Activated CD8-positive, alpha-beta T cell treated with anti-CD3 and anti-CD28 coated beads for 36 hours (primary cell): ENCODE data around the gene CHAMP1. TPM values are rescaled to one million over a fixed set of nuclear protein-coding genes. Genes with fewer than 3 reads are reported as not detected.
"Not testable (repeated sequence)": the region's sequence is repeated elsewhere in the genome, so short reads cannot be mapped to it uniquely, and the experiment has no call there.

ENCODE experiments used
- ATAC-seq: fragments of 200-7000 bp; cut with Tn5 transposase; one replicate; pipeline ENCODE4 v1.10.0; 2021; ENCODE audit warnings: mild to moderate bottlenecking, moderate library complexity
- CTCF ChIA-PET: fragments of 350-600 bp; sonication (Branson Sonifier 250); formaldehyde crosslinking; loops from one replicate; lab custom pipeline; 2021; ENCODE audit warnings: antibody characterized with exemption; lab: Charles Lee
- POLR2A ChIA-PET: fragments of 350-600 bp; sonication (Branson Sonifier 250); formaldehyde crosslinking; loops from one replicate; lab custom pipeline; 2021; ENCODE audit warnings: antibody characterized with exemption; lab: Charles Lee
- DNase-seq: peaks from one replicate; pipeline ENCODE4 v3.0.0-alpha.2; 2020
- H3K27ac Mint-ChIP-seq: one replicate; pipeline ENCODE4 v1.8.0; 2021; ENCODE audit warnings: mild to moderate bottlenecking, mixed read lengths
- H3K27me3 Mint-ChIP-seq: one replicate; pipeline ENCODE4 v1.8.0; 2021; ENCODE audit warnings: mixed read lengths
- H3K36me3 Mint-ChIP-seq: one replicate; pipeline ENCODE4 v1.8.0; 2021; ENCODE audit warnings: low read depth, mixed read lengths
- H3K4me1 Mint-ChIP-seq: one replicate; pipeline ENCODE4 v1.8.0; 2021; ENCODE audit warnings: low read depth, mixed read lengths
- H3K4me3 Mint-ChIP-seq: one replicate; pipeline ENCODE4 v1.8.0; 2021; ENCODE audit warnings: mild to moderate bottlenecking, moderate library complexity, mixed read lengths
- H3K9me3 Mint-ChIP-seq: one replicate; pipeline ENCODE4 v1.8.0; 2021; ENCODE audit warnings: mixed read lengths
- CTCF ChIP-seq: fragments of 200-600 bp; IDR thresholded peaks from one replicate; pipeline ENCODE4 v1.8.0; 2022; ENCODE audit warnings: antibody characterized with exemption, mild to moderate bottlenecking
- intact Hi-C: fragments of 100-400 bp; cut with micrococcal nuclease; formaldehyde crosslinking; loops from one replicate; pipeline ENCODE4 v1.10.0; 2022
- total RNA-seq, 2 experiments: library from RNA; stranded (reverse); gene quantifications; one replicate each; pipeline ENCODE4 v1.2.3, GENCODE V29; 2021

Gene CHAMP1
- total RNA-seq, 2 experiments from 2014 or later, result 33.9 to 34.7 TPM

GRCh38 chr13:114338959-114339358 lies 24.7 kb downstream of the CHAMP1 start:
- Mint-ChIP-seq H3K4me3 (no peak overlapping the region), H3K27ac (no peak overlapping the region), H3K27me3 (no peaks in the 10 kb centered on the region), H3K9me3 (no peaks in the 10 kb centered on the region), H3K36me3 (no peaks in the 10 kb centered on the region), H3K4me1 (peaks cover 19% of the 10 kb centered on the region)
- CTCF ChIA-PET, result interaction anchor here (1.0 to 1.3 kb wide), 5 partner anchors 11 to 91 kb away, joined by 3 to 5 read pairs (median 3); no protein-coding TSS in a partner anchor
- POLR2A ChIA-PET, result interaction anchor here (0.8 kb wide), 1 partner anchor 58 kb away, joined by 3 read pairs; the partner anchor contains the start of gene UPF3A
- no peak for TF ChIP-seq CTCF
- intact Hi-C loops, result no loop called here
- ATAC-seq, result no peak
- no peak for DNase-seq

DNA sequence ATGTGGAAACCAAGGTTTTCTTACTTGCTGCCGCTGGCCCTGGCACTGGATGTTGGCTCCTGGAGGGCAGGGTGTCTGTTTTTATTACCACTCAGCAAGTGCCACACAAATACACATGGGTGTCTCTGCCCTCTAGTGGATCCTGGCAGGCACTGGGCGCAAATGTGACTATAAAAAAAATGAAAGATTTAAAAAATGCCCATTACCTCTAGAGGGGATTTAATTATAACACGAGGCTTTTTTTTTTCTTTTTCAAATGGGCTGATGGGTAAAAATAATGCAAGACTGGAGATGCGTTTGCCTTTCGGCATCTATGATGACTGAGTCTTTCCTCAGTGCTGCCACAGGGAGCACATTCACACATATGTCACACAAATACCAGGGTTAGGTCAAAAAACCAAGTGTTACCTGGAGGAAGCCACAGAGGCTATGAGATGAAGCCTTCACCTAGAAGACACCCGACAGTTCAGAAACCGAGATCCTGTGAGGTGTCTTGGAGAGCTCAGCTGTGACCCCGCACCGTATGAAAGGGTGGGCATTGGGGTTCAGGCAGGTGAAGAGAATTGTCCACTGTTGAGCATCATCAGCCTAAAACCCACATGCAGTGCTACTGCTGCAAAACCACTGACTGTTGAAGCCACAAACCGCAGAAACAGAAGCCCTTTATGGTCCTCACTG lies 25.7 kb downstream of the CHAMP1 start:
- H3K9me3 Mint-ChIP-seq, result no peaks in the 10 kb centered on the region
- H3K4me3 Mint-ChIP-seq, result peak overlapping the region; percentile 46
- no peaks in the 10 kb centered on the region for H3K36me3 Mint-ChIP-seq
- no peaks in the 10 kb centered on the region for H3K27me3 Mint-ChIP-seq
- peak; percentile 81 for TF ChIP-seq CTCF
- ChIA-PET CTCF (interaction anchor here (0.7 to 1.6 kb wide), 8 partner anchors 12 to 92 kb away, joined by 3 to 6 read pairs (median 3); no protein-coding TSS in a partner anchor), POLR2A (interaction anchor here (0.8 to 2.1 kb wide), 2 partner anchors 15 to 59 kb away, joined by 3 to 8 read pairs; partner anchors contain the start of gene UPF3A)
- peak overlapping the region; percentile 57 for H3K27ac Mint-ChIP-seq
- DNase-seq, result peak; percentile 70
- ATAC-seq, result peak; percentile 90
- H3K4me1 Mint-ChIP-seq, result peaks cover 14% of the 10 kb centered on the region
- intact Hi-C loops, result no loop called here

DNA sequence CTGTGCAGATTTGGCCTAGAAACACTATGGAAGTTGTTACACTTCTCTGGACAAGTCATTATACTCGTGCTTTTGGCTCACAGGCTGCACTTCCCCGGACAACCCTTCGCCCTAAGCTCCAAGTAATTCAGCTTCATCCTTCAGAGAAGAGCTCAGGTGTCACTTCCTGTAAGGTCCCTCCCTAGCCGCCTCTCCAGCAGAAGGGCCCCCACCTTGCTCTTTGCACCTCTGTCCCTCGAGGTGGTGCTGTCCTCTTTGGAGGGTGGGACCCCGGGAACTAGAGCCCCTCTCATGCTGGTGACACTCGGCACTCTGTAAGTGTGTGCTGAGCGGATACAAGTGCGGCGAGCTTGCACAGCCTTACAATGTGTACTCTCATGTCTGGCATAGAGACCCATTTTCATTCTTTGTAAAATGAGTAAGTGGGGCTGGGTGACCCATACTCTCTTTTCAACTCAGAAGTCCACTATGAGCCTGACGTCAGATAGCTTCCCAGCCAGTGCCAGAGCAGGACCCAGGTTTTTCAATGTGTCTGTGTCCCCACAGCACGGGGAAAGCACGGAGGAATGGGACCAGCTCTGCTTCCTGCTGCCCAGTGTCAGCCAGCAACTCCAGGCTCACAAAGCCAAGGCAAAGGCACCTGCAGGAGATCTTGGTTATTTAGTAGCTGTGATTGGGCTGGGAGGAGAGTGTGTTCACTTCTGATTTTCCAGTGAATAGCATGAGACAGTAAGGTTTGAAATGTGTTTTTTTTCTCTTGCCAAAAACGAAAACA lies 26.9 kb downstream of the CHAMP1 start:
- no peak overlapping the region for H3K4me3 Mint-ChIP-seq
- POLR2A ChIA-PET, result interaction anchor here (2.1 kb wide), 1 partner anchor 16 kb away, joined by 8 read pairs; no protein-coding TSS in a partner anchor
- H3K9me3 Mint-ChIP-seq, result no peaks in the 10 kb centered on the region
- intact Hi-C loops, result no loop called here
- H3K27ac Mint-ChIP-seq, result no peak overlapping the region
- ATAC-seq (no peak), DNase-seq (no peak)
- peaks cover 1% of the 10 kb centered on the region for H3K27me3 Mint-ChIP-seq
- H3K36me3 Mint-ChIP-seq, result no peaks in the 10 kb centered on the region
- no peak for TF ChIP-seq CTCF
- CTCF ChIA-PET, result interaction anchor here (0.8 to 1.6 kb wide), 6 partner anchors 9 to 87 kb away, joined by 3 to 10 read pairs (median 4); no protein-coding TSS in a partner anchor
- H3K4me1 Mint-ChIP-seq, result peaks cover 14% of the 10 kb centered on the region

DNA sequence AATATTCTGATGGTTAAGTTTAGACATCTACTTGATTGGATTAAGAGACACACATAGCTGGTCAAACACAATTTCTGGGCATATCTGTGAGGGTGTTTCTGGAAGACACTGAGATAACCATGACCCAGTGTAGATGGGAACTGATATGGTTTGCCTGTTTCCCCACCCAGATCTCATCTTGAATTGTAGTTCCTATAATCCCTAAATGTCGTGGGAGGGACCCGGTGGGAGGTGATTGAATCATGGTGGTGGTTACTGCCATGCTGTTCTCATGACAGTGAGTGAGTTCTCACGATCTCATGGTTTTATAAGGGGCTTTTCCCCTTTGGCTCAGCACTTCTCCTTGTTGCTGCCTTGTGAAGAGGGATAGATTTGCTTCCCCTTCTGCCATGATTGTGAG lies 33.0 kb downstream of the CHAMP1 start:
- intact Hi-C loops, H3K4me3 Mint-ChIP-seq, H3K4me1 Mint-ChIP-seq, H3K27ac Mint-ChIP-seq, DNase-seq, H3K9me3 Mint-ChIP-seq, ATAC-seq, CTCF ChIA-PET, H3K36me3 Mint-ChIP-seq, POLR2A ChIA-PET: not testable (repeated sequence)
- H3K27me3 Mint-ChIP-seq, result peaks cover 31% of the 10 kb centered on the region

DNA sequence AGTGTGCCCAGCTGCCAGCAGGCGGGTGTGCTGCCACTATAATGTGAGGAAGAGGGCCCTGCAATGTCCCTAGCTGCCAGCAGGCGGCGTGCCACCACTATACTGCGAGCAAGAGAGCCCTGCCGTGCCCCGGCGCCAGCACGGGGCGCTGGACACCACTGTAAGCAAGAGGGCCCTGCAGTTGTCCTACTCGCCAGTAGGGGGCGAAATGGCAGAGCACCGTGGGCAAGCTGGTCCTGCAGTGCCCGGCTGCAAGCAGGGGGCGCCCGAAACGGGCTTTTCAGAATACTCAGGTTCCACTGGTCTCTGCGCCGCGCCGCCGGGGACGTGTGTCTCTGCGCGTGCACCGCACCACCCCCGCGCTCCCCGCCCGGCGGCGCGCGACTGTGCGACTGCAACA lies 38.5 kb downstream of the CHAMP1 start:
- POLR2A ChIA-PET, H3K4me1 Mint-ChIP-seq, intact Hi-C loops, H3K9me3 Mint-ChIP-seq, H3K36me3 Mint-ChIP-seq, H3K4me3 Mint-ChIP-seq, ATAC-seq, H3K27ac Mint-ChIP-seq: not testable (repeated sequence)
- TF ChIP-seq CTCF, result peak; percentile 67
- CTCF ChIA-PET, result interaction anchor here (1.4 kb wide), 2 partner anchors 10 to 12 kb away, joined by 3 to 5 read pairs; no protein-coding TSS in a partner anchor
- peak; percentile 65 for DNase-seq
- peaks cover 23% of the 10 kb centered on the region for H3K27me3 Mint-ChIP-seq

- CTCF ChIA-PET, result interaction anchor here (1.4 kb wide), 2 partner anchors 10 to 12 kb away, joined by 3 to 5 read pairs; no protein-coding TSS in a partner anchor
- H3K9me3 Mint-ChIP-seq, H3K4me3 Mint-ChIP-seq, H3K36me3 Mint-ChIP-seq, POLR2A ChIA-PET, H3K27ac Mint-ChIP-seq, H3K4me1 Mint-ChIP-seq, DNase-seq, intact Hi-C loops, ATAC-seq: not testable (repeated sequence)
- peaks cover 21% of the 10 kb centered on the region for H3K27me3 Mint-ChIP-seq
Observed at GRCh38 chr13:114353382-114353781, 39.1 kb downstream of the CHAMP1 start.
